ENCODE results near the gene IFNG. TPM values are rescaled to one million over a fixed set of nuclear protein-coding genes. Genes with fewer than 3 reads are reported as not detected.
"Not testable (repeated sequence)": the region's sequence is repeated elsewhere in the genome, so short reads cannot be mapped to it uniquely, and the experiment has no call there.

IFNG gene
- polyA plus RNA-seq (not detected in 3 replicates), polyA minus RNA-seq (not detected in 3 replicates)
- polyA plus RNA-seq (2011; ENCODE audit: low read depth) = not detected
- polyA plus RNA-seq (2011; cell fraction: cytosol; rRNA removed) = not detected in 2 replicates
- not detected in 2 replicates for polyA plus RNA-seq (2011; cell fraction: nucleus; rRNA removed)
- polyA plus RNA-seq (2012; ENCODE audit: low replicate concordance) = not detected in 2 replicates
- not detected for polyA minus RNA-seq (2011; cell fraction: cytosol; rRNA and poly(A)+ RNA removed)
- polyA minus RNA-seq (2011; cell fraction: nucleus; rRNA and poly(A)+ RNA removed) = not detected in 2 replicates

- no peaks in the 10 kb centered on the region for H3K9me1 ChIP-seq (ENCODE audit: control insufficient read depth, extremely low read depth, insufficient read depth, low read length)
- H3K27me3 ChIP-seq (ENCODE audit: control insufficient read depth, extremely low read depth, insufficient read depth, low read length) = no peaks in the 10 kb centered on the region
- H3K4me2 ChIP-seq (ENCODE audit: control insufficient read depth, extremely low read depth, insufficient read depth, low read depth, low read length) = no peak within 1 kb of the TSS
- FAIRE-seq (no peak), DNase-seq (ENCODE audit: low read depth, low spot score) (no peak)
- H3K4me3 ChIP-seq (ENCODE audit: control insufficient read depth in 2 of 3, extremely low read depth in 1 of 3, insufficient read depth in 2 of 3, low read depth in 1 of 3, low read length in 3 of 3) = no peak within 1 kb of the TSS
- no peaks in the 10 kb centered on the region for H3K79me2 ChIP-seq (ENCODE audit: control insufficient read depth, insufficient read depth, low read length)
- no peak within 1 kb of the TSS for H3K9ac ChIP-seq (ENCODE audit: control insufficient read depth, extremely low read depth, insufficient read depth, low read length)
- H2AFZ ChIP-seq (ENCODE audit: control insufficient read depth, low read length) = no peak within 1 kb of the TSS
- dilution Hi-C loops (cut with MboI; ENCODE audit: extremely low pct_ligation_motif_present, low sequenced_read_pairs) = no loop called here
- peaks cover 7% of the 10 kb centered on the region for H3K4me1 ChIP-seq (ENCODE audit: control insufficient read depth, extremely low read depth, insufficient read depth, low read length)
- no peaks in the 10 kb centered on the region for H4K20me1 ChIP-seq (ENCODE audit: control insufficient read depth, extremely low read depth, insufficient read depth, low read length)
- no peaks in the 10 kb centered on the region for H3K9me3 ChIP-seq (ENCODE audit: control insufficient read depth, low read depth, low read length)
- TF ChIP-seq EZH2 (IDR thresholded peaks at IDR 0.05; ENCODE audit: low read length) = no peak
- TF ChIP-seq, protein P1, sequence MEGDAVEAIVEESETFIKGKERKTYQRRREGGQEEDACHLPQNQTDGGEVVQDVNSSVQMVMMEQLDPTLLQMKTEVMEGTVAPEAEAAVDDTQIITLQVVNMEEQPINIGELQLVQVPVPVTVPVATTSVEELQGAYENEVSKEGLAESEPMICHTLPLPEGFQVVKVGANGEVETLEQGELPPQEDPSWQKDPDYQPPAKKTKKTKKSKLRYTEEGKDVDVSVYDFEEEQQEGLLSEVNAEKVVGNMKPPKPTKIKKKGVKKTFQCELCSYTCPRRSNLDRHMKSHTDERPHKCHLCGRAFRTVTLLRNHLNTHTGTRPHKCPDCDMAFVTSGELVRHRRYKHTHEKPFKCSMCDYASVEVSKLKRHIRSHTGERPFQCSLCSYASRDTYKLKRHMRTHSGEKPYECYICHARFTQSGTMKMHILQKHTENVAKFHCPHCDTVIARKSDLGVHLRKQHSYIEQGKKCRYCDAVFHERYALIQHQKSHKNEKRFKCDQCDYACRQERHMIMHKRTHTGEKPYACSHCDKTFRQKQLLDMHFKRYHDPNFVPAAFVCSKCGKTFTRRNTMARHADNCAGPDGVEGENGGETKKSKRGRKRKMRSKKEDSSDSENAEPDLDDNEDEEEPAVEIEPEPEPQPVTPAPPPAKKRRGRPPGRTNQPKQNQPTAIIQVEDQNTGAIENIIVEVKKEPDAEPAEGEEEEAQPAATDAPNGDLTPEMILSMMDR (optimal IDR thresholded peaks at IDR 0.05 in 1 of 3, IDR thresholded peaks at IDR 0.05 in 1 of 3, conservative IDR thresholded peaks at IDR 0.05 in 1 of 3; ENCODE audit: extremely low read depth in 1 of 3, insufficient read depth in 2 of 3, low read length in 3 of 3) = no peak
- H3K27ac ChIP-seq (ENCODE audit: control insufficient read depth, insufficient read depth, low read length) = no peak within 1 kb of the TSS
- no peaks in the 10 kb centered on the region for H3K36me3 ChIP-seq (ENCODE audit: control insufficient read depth in 2 of 2, extremely low read depth in 1 of 2, insufficient read depth in 2 of 2, low read length in 2 of 2)
These were observed at the start of gene IFNG for GRCh38 chr12:68159681-68160304. TSS of gene IFNG (minus strand) at chr12:68159740. CDS start at chr12:68159615, 125 bp downstream.

GRCh38 chr12:68209048-68209728 is 49.6 kb upstream of the IFNG start:
- H3K79me2 ChIP-seq (ENCODE audit: control insufficient read depth, insufficient read depth, low read length); H3K27me3 ChIP-seq (ENCODE audit: control insufficient read depth, extremely low read depth, insufficient read depth, low read length); H2AFZ ChIP-seq (ENCODE audit: control insufficient read depth, low read length); H3K9ac ChIP-seq (ENCODE audit: control insufficient read depth, extremely low read depth, insufficient read depth, low read length); H3K9me1 ChIP-seq (ENCODE audit: control insufficient read depth, extremely low read depth, insufficient read depth, low read length); H3K4me3 ChIP-seq (ENCODE audit: control insufficient read depth in 2 of 3, extremely low read depth in 1 of 3, insufficient read depth in 2 of 3, low read depth in 1 of 3, low read length in 3 of 3); FAIRE-seq; H3K9me3 ChIP-seq (ENCODE audit: control insufficient read depth, low read depth, low read length); DNase-seq (ENCODE audit: low read depth, low spot score); H3K27ac ChIP-seq (ENCODE audit: control insufficient read depth, insufficient read depth, low read length); H3K4me2 ChIP-seq (ENCODE audit: control insufficient read depth, extremely low read depth, insufficient read depth, low read depth, low read length); H3K4me1 ChIP-seq (ENCODE audit: control insufficient read depth, extremely low read depth, insufficient read depth, low read length); H4K20me1 ChIP-seq (ENCODE audit: control insufficient read depth, extremely low read depth, insufficient read depth, low read length); H3K36me3 ChIP-seq (ENCODE audit: control insufficient read depth in 2 of 2, extremely low read depth in 1 of 2, insufficient read depth in 2 of 2, low read length in 2 of 2): not testable (repeated sequence)
- dilution Hi-C loops (cut with MboI; ENCODE audit: extremely low pct_ligation_motif_present, low sequenced_read_pairs) = loop anchor here (25.0 kb wide), 1 partner anchor 103 kb away; no protein-coding TSS in a partner anchor

Data from keratinocyte (primary cell).